ENCODE data around the gene MPI.

- TF ChIP-seq CTCF (conservative IDR thresholded peaks at IDR 0.05 in 1 of 2, IDR thresholded peaks at IDR 0.05 in 1 of 2; ENCODE audit: extremely low read depth in 1 of 2, insufficient read depth in 1 of 2, low read depth in 1 of 2, low read length in 2 of 2): no peak
- TF ChIP-seq EZH2 (IDR thresholded peaks at IDR 0.05; ENCODE audit: borderline replicate concordance, low read length): no peak
These were observed 11.6 kb upstream of the MPI start for GRCh38 chr15:74878273-74878672.
